VCaP (cell line): Measurements from ENCODE around the gene RPS6KA2.

Experiments used
- H3K27ac ChIP-seq: fragments of 450-650 bp; 2 replicates; pipeline ENCODE4 v1.5.1; 2017
- CTCF ChIP-seq: fragments of 450-650 bp; conservative IDR thresholded peaks from 2 replicates; pipeline ENCODE4 v1.5.1; 2017; ENCODE audit warnings: mild to moderate bottlenecking, moderate library complexity

Gene RPS6KA2

GRCh38 chr6:166443166-166443565 is 183.9 kb downstream of the RPS6KA2 start:
- H3K27ac ChIP-seq = no peak overlapping the region
- TF ChIP-seq CTCF = no peak

GRCh38 chr6:166442131-166442685 is 184.8 kb downstream of the RPS6KA2 start:
- no peak overlapping the region for H3K27ac ChIP-seq
- no peak for TF ChIP-seq CTCF

GRCh38 chr6:166441325-166442078 is 185.5 kb downstream of the RPS6KA2 start:
- TF ChIP-seq CTCF = no peak
- no peak overlapping the region for H3K27ac ChIP-seq

GRCh38 chr6:166440729-166441128 is 186.3 kb downstream of the RPS6KA2 start:
- TF ChIP-seq CTCF = no peak
- no peak overlapping the region for H3K27ac ChIP-seq

GRCh38 chr6:166440106-166440505 is 186.9 kb downstream of the RPS6KA2 start:
- no peak overlapping the region for H3K27ac ChIP-seq

GRCh38 chr6:166439366-166440091 is 187.5 kb downstream of the RPS6KA2 start:
- no peak overlapping the region for H3K27ac ChIP-seq
- TF ChIP-seq CTCF = no peak

More at GRCh38 chr6:166440106-166440505, 186.9 kb downstream of the RPS6KA2 start:
- no peak for TF ChIP-seq CTCF

- no peak overlapping the region for H3K27ac ChIP-seq
- no peak for TF ChIP-seq CTCF
These were observed 188.7 kb downstream of the RPS6KA2 start for GRCh38 chr6:166438211-166438861.
